GM04504 (cell line): ENCODE measurements around the gene SAMD8.
"Not testable (repeated sequence)": the region's sequence is repeated elsewhere in the genome, so short reads cannot be mapped to it uniquely, and the experiment has no call there.

ENCODE experiments used
- DNase-seq: peaks from one replicate; pipeline ENCODE4 v3.0.0-alpha.2; 2012; ENCODE audit warnings: low read depth

SAMD8 gene

DNA sequence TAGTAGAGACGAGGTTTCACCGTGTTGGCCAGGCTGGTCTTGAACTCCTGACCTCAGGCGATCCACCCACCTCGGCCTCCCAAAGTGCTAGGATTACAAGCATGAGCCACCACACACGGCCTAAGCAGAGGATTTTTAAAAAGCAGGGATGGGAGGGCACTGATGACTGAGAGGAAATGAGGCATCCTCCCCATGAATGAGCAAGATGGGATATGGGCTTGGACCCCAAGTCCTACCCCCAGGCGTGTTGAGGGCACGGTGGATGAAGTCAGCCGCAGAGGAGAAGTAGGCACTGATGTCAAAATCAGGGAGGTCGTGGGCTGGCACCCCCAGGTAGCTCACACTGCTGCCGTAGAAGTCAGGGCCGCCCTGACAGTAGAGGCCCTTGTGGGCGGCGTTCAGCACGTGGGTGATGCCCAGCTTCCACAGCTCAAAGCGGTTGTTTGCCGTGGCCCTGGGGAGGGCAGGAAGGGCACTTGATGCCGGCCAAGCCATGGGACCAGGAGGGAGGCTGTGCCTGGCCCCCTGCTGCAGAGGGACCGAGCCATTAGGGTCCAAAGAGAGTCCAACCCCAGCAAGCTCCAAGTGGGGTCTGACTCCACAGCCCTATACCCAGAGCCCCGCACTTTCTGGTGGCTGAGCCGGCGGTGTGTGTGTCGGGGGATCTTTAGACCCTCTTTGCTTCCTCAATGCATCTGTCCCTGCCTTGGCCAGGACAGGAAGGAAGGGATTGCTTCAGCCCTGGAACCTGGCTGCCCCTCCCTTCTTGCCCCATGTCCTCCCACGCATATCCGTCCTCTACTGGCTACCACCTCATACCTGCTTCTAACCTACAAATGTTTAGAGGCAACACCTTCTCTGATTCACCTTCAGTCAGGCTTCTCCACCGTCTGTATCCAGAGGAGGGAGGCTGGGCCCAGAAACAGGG is 3.4 kb upstream of the SAMD8 start:
- DNase-seq: no peak

DNA sequence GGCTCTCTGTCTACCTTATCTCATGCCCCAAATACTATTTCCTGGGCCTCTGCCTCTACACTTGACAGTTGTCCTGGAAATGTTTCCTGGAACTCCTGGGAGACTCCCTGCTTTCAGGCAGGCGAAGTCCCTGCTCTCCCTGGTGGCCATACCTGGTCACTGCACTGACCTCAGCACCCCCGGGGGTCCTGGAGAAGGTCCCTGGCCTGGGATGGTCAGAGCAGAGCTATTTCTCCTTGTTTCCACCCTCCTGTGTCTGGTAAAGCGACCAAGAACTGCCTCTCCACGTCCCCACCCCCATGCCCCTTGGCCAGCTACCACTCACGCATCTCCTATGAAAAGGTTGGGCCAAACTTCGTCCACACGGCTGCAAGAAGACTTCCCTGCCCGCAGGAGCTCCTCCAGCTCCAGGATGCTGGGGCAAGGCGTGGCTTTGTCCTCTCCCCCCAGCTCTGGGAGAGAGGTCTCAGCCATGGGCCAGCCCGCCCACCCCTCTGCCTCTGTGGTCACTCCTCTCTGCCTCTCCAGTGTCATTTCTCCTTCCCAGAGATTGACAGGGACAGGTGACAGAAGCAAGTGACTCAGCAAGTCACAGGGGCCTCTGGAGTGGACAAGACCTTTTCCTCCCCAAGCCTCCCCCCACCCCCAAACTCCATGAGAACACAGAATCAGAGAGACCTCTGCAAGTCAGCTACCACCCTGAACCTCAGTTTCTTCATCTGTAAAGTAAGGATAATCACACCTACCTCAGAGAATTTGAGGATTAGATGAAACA is 2.6 kb upstream of the SAMD8 start:
- no peak for DNase-seq

GRCh38 chr10:75109459-75109778 is 2.0 kb upstream of the SAMD8 start:
- no peak for DNase-seq

- no peak for DNase-seq
Measured at GRCh38 chr10:75110006-75110632, 1.3 kb upstream of the SAMD8 start.

- peak; percentile 18 for DNase-seq
Measured at GRCh38 chr10:75111907-75112679, 637 bp downstream of the SAMD8 start.

DNA sequence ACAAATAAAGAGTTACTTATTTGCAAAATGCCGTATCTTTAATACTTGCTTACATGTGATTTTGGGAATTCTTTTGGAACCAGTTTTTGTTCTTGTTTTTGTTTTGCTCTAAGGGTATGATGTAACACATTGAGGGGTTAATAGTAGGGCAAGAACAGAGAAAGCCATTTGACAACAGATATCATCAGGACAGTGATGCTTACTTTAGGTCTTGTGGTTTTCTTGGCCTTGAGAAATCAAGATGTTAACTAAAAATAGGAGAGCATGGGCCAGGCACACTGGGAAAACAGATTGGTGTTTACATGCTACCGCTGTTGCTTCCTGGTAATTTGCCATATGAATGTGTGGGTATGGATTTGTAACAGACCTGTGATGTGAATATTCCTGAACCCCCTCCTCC is 3.7 kb downstream of the SAMD8 start:
- no peak for DNase-seq

GRCh38 chr10:75116941-75117775 is 5.7 kb downstream of the SAMD8 start:
- not testable (repeated sequence) for DNase-seq

GRCh38 chr10:75117995-75118394 is 6.5 kb downstream of the SAMD8 start:
- DNase-seq: no peak

GRCh38 chr10:75119444-75120066 is 8.1 kb downstream of the SAMD8 start:
- DNase-seq: not testable (repeated sequence)

DNA sequence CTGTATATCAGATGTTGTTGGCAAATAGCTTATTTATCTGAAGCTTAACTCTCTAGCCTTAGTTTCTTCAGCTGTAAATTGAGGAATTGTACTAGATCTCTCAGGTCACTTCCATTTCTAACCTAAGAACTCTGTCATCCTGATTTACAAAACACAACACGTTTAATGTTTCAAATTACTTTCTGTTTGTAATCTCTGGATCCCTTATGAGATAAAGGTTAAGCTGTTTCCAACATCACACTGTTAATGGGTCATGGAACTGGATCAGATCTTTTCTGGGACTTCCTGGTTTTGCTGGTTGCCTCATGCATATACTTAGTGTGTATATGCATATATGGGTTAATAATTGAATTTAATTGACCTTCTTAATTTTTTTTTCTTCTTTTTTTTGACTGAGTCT is 9.9 kb downstream of the SAMD8 start:
- DNase-seq: no peak

GRCh38 chr10:75122505-75122904 is 11.0 kb downstream of the SAMD8 start:
- DNase-seq: no peak

- no peak for DNase-seq
Measured at GRCh38 chr10:75123088-75123682, 11.7 kb downstream of the SAMD8 start.

GRCh38 chr10:75126277-75126676 is 14.8 kb downstream of the SAMD8 start:
- no peak for DNase-seq

DNA sequence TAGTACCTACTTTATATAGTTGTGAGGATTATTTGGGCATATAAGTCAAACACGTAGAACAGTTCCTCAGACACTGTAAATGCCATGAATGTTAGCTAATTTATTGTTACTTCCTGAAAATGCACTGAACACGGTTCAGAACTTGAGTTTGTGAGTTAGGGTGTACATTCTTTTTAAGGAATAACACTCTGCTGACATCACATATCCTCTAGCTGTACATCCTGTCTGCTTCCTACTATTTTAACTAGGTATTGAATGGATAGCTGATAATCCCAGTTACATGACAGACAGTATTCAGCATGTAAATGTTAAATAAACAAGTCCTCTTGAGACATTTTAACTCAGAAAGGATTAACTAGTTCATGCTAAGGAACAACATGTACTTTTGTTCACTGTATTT is 16.0 kb downstream of the SAMD8 start:
- no peak for DNase-seq

- not testable (repeated sequence) for DNase-seq
Measured at GRCh38 chr10:75128985-75129384, 17.5 kb downstream of the SAMD8 start.

GRCh38 chr10:75129537-75129936 is 18.1 kb downstream of the SAMD8 start:
- no peak for DNase-seq

DNA sequence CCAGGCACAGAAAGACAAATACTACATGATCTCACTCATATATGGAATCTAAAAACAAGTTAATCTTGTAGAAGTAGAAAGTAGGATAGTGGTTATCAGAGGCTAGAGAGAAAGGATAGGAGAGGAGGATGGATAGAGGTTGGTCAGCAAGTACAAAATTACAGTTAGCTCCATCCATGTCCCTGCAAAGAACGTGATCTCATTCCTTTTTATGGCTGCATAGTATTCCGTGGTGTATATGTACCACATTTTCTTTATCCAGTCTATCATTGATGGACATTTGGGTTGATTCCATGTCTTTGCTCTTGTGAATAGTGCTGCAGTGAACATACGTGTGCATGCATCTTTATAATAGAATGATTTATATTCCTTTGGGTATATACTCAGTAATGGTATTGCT is 22.2 kb downstream of the SAMD8 start:
- not testable (repeated sequence) for DNase-seq

DNA sequence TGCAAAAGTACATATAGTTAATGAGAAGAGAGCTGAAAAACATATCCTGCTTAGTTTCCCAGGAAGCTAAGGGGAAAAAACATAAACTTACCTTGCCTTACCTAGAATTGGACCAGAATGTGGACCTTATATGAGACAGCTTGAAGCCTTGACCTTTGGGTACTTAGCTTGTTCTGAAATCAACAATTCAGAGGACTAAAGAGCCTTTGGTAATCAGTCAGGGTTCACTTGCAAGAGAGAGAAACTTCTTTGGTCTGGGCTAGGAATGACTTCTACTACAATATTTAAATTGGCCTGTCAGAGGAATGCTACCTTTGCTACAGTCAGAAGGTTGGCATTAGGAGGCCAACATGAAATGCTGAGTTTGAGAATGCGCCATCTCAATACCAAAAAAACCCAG is 24.9 kb downstream of the SAMD8 start:
- no peak for DNase-seq

GRCh38 chr10:75137533-75138438 is 26.3 kb downstream of the SAMD8 start:
- DNase-seq: peak; percentile 61
